H1 (cell line): ENCODE measurements around the gene SERGEF. TPM values are rescaled to one million over a fixed set of nuclear protein-coding genes. Genes with fewer than 3 reads are reported as not detected.

ENCODE experiments used
- ASH2L ChIP-seq: fragments of 200-600, 300-600 bp; sonication (generic); IDR thresholded peaks from one replicate; pipeline ENCODE4 v1.7.1; 2017; ENCODE audit warnings: low read length
- BACH1 ChIP-seq: IDR thresholded peaks from 2 replicates; pipeline ENCODE4 v1.6.1; 2012; ENCODE audit warnings: low read length, improper control_type of control experiment
- CTBP2 ChIP-seq: IDR thresholded peaks from 2 replicates; pipeline ENCODE4 v1.7.0; 2011; ENCODE audit warnings: borderline replicate concordance, mild to moderate bottlenecking, moderate library complexity, mixed read lengths, low read length; ENCODE audit not compliant: insufficient read depth, insufficient read length
- RAD21 ChIP-seq, 2 experiments: IDR thresholded peaks in 1 of 2; conservative IDR thresholded peaks in 1 of 2; 2 replicates each; pipeline ENCODE4 v1.6.1; 2011; ENCODE audit warnings: low read depth in 2 of 2, low read length in 2 of 2, improper control_type of control experiment in 1 of 2, inconsistent platforms in 1 of 2, mild to moderate bottlenecking in 1 of 2, moderate library complexity in 1 of 2
- RNF2 ChIP-seq: fragments of 200-900, 300-1000 bp; sonication (generic); IDR thresholded peaks from 2 replicates; pipeline ENCODE4 v1.7.1; 2016; ENCODE audit warnings: borderline replicate concordance, low read depth, mild to moderate bottlenecking, antibody characterized with exemption, low read length; ENCODE audit not compliant: poor library complexity, severe bottlenecking; ENCODE audit errors: missing control alignments
- SIX5 ChIP-seq: IDR thresholded peaks from 2 replicates; pipeline ENCODE4 v1.6.1; 2011; ENCODE audit warnings: mild to moderate bottlenecking, low read depth, low read length
- polyA plus RNA-seq, 7 experiments: library from polyadenylated mRNA; depleted of rRNA in 3 of 7; stranded (reverse) in 5 of 7; unstranded in 2 of 7; fragments of >200 nt in 5 of 7; fragments of 200-250 nt in 2 of 7; gene quantifications; 1 replicate in 5 of 7; 2 replicates in 1 of 7; 4 replicates in 1 of 7; pipeline versions ENCODE4 v1.2.1 to v1.2.3, GENCODE V29; 2011 to 2013; ENCODE audit warnings: missing spikeins in 2 of 7, mixed read lengths in 2 of 7
- total RNA-seq: library from RNA; stranded (reverse); fragmentation: NEBNext Ultra II Directional; extraction: Animal tissue kit (Norgen Biotek cat#: 25700); gene quantifications from 2 replicates; pipeline ENCODE4 v1.2.1, GENCODE V29; 2021
- TF ChIP-seq, protein P1 (sequence below): fragments of 300-600 bp; sonication (generic); IDR thresholded peaks from 2 replicates; pipeline ENCODE4 v1.7.1; 2012; ENCODE audit warnings: low read length, moderate library complexity, mild to moderate bottlenecking, inconsistent platforms; ENCODE audit not compliant: insufficient replicate concordance
- TF ChIP-seq, protein P2 (sequence below): IDR thresholded peaks from 2 replicates; pipeline ENCODE4 v1.6.1; 2011; ENCODE audit warnings: low read depth, mild to moderate bottlenecking, low read length; ENCODE audit not compliant: insufficient read depth

SERGEF gene
- total and polyA plus RNA-seq, 2 of the 8 experiments (the other 6 are each of a cell fraction or from before 2014, with no cell fraction given): 16.6 to 28.8 TPM

DNA sequence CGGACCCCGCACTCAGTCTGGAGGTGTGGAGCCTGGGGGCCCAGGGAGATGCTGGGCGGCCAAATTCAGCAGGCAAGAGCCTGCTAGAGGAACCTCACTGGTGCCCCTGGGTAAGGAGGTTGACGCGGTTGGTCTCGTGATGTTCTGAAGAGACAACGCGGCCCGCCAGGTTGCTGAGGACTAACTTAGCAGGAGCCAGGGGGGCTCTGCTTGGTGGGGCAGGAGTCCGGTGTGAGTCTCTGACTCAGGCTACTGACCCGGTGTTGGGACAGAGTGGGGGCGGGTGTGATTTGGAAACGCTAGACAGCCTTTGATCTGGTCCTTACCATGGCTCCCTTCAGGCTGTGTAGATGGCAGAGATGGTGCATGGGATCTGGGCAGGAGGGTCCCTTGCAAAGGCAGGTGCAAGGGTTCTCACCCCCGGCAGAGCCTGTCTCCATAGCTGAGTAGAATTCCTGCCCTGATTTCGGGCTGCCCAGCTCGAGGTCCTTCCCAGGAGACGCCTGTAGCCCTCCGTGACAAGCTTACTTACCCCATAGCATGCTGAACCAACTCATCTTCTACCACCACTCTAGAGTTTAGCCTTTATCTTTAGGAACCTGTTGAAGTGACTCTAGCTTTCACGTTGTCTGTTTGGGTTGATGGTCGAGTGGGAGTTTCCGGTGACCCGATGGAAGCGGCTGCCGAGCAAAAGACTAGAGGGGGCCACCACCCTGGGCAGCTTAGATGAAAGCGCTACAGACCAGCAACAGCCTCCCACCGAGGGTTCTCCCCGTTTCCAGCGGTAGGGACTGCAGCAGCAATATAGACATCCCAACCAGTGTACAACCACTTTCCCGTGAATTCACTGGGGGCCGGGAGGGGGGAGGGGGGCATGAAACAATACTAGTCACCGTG lies 239.9 kb downstream of the SERGEF start (continued):
- TF ChIP-seq, protein P1, sequence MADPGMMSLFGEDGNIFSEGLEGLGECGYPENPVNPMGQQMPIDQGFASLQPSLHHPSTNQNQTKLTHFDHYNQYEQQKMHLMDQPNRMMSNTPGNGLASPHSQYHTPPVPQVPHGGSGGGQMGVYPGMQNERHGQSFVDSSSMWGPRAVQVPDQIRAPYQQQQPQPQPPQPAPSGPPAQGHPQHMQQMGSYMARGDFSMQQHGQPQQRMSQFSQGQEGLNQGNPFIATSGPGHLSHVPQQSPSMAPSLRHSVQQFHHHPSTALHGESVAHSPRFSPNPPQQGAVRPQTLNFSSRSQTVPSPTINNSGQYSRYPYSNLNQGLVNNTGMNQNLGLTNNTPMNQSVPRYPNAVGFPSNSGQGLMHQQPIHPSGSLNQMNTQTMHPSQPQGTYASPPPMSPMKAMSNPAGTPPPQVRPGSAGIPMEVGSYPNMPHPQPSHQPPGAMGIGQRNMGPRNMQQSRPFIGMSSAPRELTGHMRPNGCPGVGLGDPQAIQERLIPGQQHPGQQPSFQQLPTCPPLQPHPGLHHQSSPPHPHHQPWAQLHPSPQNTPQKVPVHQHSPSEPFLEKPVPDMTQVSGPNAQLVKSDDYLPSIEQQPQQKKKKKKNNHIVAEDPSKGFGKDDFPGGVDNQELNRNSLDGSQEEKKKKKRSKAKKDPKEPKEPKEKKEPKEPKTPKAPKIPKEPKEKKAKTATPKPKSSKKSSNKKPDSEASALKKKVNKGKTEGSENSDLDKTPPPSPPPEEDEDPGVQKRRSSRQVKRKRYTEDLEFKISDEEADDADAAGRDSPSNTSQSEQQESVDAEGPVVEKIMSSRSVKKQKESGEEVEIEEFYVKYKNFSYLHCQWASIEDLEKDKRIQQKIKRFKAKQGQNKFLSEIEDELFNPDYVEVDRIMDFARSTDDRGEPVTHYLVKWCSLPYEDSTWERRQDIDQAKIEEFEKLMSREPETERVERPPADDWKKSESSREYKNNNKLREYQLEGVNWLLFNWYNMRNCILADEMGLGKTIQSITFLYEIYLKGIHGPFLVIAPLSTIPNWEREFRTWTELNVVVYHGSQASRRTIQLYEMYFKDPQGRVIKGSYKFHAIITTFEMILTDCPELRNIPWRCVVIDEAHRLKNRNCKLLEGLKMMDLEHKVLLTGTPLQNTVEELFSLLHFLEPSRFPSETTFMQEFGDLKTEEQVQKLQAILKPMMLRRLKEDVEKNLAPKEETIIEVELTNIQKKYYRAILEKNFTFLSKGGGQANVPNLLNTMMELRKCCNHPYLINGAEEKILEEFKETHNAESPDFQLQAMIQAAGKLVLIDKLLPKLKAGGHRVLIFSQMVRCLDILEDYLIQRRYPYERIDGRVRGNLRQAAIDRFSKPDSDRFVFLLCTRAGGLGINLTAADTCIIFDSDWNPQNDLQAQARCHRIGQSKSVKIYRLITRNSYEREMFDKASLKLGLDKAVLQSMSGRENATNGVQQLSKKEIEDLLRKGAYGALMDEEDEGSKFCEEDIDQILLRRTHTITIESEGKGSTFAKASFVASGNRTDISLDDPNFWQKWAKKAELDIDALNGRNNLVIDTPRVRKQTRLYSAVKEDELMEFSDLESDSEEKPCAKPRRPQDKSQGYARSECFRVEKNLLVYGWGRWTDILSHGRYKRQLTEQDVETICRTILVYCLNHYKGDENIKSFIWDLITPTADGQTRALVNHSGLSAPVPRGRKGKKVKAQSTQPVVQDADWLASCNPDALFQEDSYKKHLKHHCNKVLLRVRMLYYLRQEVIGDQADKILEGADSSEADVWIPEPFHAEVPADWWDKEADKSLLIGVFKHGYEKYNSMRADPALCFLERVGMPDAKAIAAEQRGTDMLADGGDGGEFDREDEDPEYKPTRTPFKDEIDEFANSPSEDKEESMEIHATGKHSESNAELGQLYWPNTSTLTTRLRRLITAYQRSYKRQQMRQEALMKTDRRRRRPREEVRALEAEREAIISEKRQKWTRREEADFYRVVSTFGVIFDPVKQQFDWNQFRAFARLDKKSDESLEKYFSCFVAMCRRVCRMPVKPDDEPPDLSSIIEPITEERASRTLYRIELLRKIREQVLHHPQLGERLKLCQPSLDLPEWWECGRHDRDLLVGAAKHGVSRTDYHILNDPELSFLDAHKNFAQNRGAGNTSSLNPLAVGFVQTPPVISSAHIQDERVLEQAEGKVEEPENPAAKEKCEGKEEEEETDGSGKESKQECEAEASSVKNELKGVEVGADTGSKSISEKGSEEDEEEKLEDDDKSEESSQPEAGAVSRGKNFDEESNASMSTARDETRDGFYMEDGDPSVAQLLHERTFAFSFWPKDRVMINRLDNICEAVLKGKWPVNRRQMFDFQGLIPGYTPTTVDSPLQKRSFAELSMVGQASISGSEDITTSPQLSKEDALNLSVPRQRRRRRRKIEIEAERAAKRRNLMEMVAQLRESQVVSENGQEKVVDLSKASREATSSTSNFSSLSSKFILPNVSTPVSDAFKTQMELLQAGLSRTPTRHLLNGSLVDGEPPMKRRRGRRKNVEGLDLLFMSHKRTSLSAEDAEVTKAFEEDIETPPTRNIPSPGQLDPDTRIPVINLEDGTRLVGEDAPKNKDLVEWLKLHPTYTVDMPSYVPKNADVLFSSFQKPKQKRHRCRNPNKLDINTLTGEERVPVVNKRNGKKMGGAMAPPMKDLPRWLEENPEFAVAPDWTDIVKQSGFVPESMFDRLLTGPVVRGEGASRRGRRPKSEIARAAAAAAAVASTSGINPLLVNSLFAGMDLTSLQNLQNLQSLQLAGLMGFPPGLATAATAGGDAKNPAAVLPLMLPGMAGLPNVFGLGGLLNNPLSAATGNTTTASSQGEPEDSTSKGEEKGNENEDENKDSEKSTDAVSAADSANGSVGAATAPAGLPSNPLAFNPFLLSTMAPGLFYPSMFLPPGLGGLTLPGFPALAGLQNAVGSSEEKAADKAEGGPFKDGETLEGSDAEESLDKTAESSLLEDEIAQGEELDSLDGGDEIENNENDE: no peak
- no peak for TF ChIP-seq SIX5
- no peak for TF ChIP-seq ASH2L
- TF ChIP-seq, protein P2, sequence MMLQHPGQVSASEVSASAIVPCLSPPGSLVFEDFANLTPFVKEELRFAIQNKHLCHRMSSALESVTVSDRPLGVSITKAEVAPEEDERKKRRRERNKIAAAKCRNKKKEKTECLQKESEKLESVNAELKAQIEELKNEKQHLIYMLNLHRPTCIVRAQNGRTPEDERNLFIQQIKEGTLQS: no peak
- no peak for TF ChIP-seq RAD21 (IDR thresholded peaks at IDR 0.05 in 1 of 2, conservative IDR thresholded peaks at IDR 0.05 in 1 of 2; ENCODE audit: low read depth in 2 of 2, low read length in 2 of 2)
- no peak for TF ChIP-seq BACH1
- no peak for TF ChIP-seq RNF2
- no peak for TF ChIP-seq CTBP2
